ENCODE data around the gene LRPAP1.

Gene LRPAP1

GRCh38 chr4:3498901-3499510 is 33.2 kb downstream of the LRPAP1 start:
- no peak for DNase-seq

- no peak for DNase-seq
Observed at GRCh38 chr4:3498407-3498806, 33.8 kb downstream of the LRPAP1 start.

- DNase-seq: no peak
Observed at GRCh38 chr4:3497523-3498389, 34.5 kb downstream of the LRPAP1 start.

GRCh38 chr4:3497095-3497494 is 35.1 kb downstream of the LRPAP1 start:
- no peak for DNase-seq

GRCh38 chr4:3496021-3496420 is 36.2 kb downstream of the LRPAP1 start:
- DNase-seq: no peak

- no peak for DNase-seq
Observed at GRCh38 chr4:3495204-3495975, 36.8 kb downstream of the LRPAP1 start.

- no peak for DNase-seq
Observed at GRCh38 chr4:3494462-3494871, 37.8 kb downstream of the LRPAP1 start.

GRCh38 chr4:3493720-3494461 is 38.3 kb downstream of the LRPAP1 start:
- no peak for DNase-seq

- DNase-seq: no peak
Observed at GRCh38 chr4:3492741-3493719, 39.2 kb downstream of the LRPAP1 start.

- no peak for DNase-seq
Observed at GRCh38 chr4:3491681-3492405, 40.4 kb downstream of the LRPAP1 start.

- DNase-seq: no peak
Observed at GRCh38 chr4:3489451-3489962, 42.7 kb downstream of the LRPAP1 start.

- DNase-seq: no peak
Observed at GRCh38 chr4:3488820-3489219, 43.4 kb downstream of the LRPAP1 start.

GRCh38 chr4:3487861-3488260 is 44.4 kb downstream of the LRPAP1 start:
- no peak for DNase-seq

- DNase-seq: no peak
Observed at GRCh38 chr4:3486541-3487540, 45.4 kb downstream of the LRPAP1 start.

GRCh38 chr4:3485886-3486540 is 46.2 kb downstream of the LRPAP1 start:
- no peak for DNase-seq

GRCh38 chr4:3485011-3485791 is 47.0 kb downstream of the LRPAP1 start:
- DNase-seq: no peak

GRCh38 chr4:3484057-3484973 is 47.9 kb downstream of the LRPAP1 start:
- DNase-seq: no peak

Data from activated CD8-positive, alpha-beta memory T cell treated with anti-CD3 and anti-CD28 coated beads, Interleukin-2, amount 50 U/mL, for 48 hours (primary cell).